ENCODE measurements around the gene LARP1.
"Not testable (repeated sequence)": the region's sequence is repeated elsewhere in the genome, so short reads cannot be mapped to it uniquely, and the experiment has no call there.

LARP1 gene

DNA sequence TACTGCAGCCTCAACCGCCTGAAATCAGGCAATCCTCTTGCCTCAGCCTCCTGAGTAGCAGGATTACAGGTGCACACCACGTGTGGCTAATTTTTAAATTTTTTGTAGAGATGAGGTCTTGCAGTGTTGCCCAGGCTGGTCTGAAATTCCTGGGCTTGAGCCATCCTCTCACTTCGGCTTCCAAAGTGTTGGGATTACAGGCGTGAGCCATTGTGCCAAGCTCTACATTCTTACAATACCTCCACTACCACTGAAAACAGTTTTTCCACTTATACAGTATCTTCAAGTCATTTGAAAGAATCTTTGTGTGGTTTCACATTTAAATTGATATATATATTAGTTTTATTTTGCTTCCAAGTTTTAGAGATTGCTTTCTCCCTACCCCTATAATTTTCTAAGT lies 42.6 kb downstream of the LARP1 start:
- no peak for DNase-seq

DNA sequence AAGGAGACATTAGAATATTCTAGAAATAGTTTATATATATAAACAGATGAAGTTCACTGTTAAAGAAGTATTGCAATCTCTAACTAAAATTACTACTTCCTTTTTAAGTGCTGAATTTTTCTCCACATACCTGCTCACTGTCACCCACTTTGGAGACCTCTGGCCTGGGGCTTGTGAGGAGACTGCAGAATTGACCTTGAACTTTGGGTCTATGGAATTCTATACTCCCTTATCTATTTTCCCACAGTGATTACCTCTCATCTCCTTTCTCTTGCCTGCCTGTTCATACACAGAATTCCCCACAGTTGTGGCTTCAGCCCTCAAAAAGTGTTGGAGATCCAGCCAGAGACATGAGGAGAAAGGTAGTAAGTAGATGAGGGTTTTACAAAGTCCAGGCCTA lies 45.4 kb downstream of the LARP1 start:
- no peak for DNase-seq

DNA sequence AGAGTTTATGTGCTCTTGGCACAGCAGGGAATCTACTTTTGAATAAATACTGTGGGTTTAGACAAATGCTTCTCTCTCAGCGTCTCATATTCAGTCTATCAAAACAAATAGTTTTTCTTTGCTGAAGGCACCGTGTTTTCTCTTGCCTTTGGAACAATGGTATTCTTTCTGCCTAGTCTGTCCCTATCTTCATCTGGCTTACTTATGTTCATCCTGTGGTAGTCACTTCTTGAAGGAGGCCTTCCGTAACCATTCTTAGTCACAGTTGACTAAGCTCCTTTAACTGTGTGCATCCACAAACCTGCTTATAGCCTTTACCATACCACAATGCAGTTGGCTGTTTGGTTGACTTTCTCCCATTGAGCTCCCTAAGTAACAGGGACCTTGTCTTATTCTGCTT lies 45.9 kb downstream of the LARP1 start:
- no peak for DNase-seq

DNA sequence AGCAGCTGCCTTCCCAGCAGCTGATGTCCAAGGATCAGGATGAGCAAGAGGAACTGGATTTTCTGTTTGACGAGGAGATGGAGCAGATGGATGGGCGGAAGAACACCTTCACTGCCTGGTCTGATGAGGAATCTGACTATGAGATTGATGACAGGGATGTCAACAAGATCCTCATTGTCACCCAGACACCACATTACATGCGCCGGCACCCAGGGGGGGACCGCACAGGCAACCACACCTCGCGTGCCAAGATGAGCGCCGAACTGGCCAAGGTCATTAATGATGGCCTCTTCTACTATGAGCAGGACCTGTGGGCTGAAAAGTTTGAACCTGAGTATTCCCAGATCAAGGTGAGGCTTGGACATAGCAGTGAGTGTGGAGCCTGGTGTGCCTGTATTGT lies 46.9 kb downstream of the LARP1 start:
- no peak for DNase-seq

DNA sequence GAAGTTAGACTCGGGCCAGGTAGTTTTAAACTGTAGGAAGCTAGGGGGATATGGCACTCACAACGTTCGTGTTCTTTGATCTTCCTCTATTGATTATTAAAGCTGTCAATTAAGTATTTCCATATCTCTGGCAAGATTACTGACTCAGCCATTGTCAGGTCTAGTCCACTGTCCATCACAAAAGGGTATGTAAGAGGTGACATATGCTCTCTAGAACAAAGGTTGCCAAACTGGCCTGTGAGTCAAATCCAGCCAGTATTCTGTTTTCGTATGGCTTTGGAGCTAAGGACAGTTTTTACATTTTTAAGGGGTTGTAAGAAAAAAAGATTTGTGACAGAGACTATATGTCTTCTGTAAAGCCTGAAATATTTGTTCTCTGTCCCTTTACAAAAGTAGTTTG lies 51.0 kb downstream of the LARP1 start:
- no peak for DNase-seq

DNA sequence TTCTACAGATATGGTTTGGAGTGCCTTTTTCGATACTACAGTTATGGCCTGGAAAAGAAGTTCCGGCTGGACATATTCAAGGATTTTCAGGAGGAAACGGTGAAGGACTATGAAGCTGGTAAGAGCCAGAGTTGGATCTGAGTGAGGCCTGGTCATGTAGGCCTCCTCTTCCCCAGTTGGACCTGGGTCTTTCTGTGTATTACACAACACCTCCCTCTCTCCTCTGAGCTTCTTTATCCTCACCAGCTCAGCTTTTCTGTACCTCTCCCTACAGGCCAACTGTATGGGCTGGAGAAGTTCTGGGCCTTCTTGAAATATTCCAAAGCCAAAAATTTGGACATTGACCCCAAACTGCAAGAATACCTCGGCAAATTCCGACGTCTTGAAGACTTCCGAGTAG lies 56.1 kb downstream of the LARP1 start:
- no peak for DNase-seq

DNA sequence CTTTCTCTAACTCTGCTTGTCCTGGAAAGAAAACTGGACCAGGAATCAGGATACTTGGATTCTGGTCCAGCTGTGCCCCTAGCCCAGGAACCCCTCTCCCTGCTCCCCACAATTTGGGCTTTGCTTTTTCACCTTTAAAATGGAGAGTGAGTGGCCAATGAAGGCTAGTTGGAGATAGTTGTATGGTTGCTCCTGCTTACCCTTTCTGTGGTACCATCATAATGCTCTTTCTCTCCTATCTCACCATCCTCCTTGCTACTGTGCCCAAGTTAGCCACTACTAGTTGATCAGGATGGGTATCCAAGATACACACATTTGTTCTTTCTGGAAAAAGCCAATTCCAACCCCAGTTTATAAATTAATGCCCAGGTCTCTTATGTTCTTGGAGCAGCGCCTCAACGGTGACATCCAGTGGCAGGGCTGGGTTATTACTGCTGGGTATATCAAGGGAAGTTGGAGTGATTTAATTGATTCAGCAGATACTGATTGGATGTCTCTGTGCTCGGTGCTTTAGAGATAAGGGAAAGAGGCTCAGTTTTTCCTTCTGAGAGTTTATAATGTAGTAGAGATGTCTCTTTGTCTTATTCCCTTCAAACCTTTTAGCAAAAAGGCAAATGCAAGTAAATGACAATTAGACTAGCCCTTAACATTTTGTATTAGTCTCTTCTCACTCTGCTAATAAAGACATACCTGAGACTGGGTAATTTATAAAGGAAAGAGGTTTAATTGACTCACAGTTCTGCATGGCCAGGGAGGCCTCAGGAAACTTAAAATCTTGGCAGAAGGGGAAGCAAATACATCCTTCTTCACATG lies 56.7 kb downstream of the LARP1 start:
- no peak for DNase-seq

DNA sequence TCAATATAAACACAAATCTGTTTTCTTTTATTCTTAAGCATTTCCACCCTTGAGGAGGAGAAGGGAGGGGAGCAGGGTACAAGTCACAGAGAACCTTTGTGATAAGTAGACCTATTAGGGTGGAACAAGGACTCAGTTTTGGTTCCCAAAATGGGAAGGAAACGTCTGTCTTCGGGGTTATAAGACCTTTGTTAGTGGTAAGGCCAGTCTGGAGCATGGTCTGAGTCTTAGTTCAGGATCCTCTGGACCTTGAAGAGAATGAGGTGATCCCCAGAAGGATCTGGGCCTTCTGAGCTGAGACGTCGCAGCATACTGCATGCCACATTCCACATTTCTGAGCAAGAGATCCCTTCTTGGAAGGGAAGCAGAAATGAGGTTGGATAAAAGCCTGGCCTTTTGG lies 58.0 kb downstream of the LARP1 start:
- no peak for DNase-seq

DNA sequence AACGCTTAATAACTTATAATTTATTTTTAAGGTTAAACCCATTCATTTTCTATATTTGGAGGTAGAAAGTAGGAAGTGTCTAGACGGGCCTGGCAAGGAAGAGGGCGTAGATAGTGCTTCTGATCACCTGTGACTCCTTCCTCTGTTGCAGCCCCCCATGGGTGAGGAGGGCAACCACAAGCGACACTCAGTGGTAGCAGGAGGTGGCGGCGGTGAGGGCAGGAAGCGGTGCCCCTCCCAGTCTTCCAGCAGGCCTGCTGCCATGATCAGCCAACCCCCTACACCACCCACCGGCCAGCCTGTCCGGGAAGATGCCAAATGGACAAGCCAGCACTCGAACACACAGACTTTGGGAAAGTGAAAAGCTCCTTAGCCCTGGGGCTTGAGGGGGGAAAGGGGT lies 58.6 kb downstream of the LARP1 start:
- DNase-seq = no peak

DNA sequence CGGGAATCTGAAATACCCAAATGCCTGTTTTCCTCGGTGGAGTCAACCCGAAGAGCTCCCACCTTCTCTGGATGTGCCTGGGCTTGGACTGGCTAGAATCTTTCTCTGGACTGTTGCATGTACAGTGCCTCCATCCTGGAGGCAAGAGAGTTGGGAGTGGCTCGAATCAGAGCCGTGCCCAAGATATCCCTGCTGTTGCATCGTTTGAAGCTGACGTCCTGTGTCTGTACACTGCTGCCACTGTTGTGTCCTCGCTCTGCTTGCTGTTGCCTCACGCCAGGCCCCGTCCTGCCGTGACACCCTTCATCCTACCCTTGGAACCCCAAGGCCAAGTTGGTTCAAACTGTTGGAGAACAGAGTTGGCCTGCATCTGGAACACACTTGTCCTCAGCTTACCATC lies 59.8 kb downstream of the LARP1 start:
- no peak for DNase-seq

DNA sequence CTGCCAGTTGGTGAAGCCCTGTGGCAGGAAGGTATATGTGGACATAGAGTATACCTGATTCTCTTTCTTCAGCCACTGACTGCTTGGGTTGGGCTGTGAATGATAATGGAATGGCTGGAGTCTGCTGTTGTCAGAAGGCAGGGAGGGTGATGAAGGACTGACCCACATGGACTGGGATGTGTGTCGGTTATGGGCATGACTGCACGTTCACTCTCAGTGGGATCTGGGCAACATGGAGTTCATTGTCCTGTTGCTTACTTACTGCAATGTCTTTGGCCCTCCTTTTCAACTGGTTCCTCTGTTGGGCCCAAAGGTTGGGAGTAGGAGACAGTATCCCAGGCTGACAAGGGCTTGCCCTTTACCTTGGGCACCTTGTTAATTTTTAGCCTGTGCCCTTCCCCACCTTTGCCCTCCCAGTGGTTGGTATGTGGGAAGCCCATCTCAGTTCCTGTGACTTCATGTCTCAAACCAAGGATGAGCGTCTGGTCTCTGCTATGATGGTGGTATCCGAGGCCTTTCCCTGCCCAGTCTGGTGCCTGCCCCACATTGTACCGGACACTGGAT lies 60.6 kb downstream of the LARP1 start:
- DNase-seq = no peak

DNA sequence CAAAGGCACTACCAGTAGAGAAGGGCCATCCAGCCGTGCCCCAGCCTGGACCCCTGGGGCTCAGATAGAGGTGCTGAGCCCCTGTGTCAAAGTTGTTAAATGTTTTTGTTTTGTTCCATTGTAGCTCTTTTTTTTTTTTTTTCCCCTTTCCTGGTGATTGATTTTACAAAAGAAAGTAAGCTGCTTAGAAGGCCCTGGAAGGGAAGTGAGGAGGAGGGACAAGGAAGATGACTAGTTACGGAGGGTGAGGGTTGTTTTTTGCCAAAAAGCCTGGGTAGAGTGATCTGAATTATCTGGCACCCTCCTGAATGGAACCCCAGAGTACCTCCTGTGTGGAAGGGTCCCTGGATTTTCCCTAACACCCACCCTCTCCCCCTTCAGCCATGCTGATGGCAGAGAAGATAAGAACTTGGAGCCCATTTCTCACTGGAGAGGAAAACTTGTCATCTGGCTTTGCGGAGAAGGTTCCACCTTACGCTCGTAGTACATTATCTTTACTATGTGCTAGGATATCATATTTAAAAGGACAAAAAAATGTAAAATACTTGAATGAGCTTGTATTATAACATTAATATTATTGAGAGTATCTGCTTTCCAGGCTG lies 61.8 kb downstream of the LARP1 start:
- no peak for DNase-seq

DNA sequence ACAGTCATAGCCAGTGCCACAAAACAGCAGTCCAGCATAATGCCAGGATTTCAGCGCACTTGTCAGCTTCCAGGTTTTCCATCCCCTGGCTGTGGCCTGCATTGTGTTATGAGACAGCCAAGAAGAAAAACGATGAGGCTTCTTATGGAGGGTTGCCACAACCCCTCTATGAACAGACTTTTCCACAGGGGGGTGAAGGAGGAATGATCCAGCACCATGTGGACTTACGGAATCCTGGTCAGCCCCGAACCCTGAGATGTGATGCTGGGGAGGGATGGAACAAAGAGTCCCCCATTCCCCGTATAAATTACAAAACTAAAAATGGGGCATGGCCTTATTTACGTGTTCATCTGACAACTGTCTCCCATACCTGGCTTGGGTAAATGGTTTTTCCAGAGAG lies 62.6 kb downstream of the LARP1 start:
- no peak for DNase-seq

DNA sequence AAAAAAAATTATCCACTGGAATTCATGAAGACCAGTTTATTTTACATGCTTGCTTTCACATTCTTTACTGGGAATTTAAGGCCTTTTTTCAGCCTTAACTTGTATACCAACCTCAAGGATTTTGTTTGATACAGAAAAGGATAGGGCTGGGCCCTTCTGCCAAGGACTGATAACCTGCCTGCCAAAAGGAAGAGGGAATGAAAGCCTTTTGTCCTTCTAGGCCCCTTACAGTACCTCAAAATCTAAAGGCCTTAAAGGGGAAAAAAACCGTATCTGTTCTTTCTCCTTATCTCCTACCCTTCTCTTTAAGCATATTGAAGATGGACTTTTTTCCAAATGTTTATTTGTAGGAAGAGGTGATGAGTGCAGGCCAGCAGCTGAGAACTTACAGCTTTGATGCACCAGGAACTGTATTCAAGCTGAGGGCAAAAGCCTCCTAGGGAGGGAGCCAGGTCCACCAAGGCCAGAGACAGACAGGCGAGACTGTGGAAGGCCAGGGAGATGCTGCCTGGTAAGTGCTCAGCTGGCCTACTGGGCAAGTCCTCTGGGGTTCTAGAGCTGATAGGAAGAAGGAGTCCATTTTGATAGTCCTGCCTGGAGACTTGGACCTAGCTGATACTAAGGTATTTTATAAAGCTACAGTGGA lies 63.4 kb downstream of the LARP1 start:
- DNase-seq = no peak

DNA sequence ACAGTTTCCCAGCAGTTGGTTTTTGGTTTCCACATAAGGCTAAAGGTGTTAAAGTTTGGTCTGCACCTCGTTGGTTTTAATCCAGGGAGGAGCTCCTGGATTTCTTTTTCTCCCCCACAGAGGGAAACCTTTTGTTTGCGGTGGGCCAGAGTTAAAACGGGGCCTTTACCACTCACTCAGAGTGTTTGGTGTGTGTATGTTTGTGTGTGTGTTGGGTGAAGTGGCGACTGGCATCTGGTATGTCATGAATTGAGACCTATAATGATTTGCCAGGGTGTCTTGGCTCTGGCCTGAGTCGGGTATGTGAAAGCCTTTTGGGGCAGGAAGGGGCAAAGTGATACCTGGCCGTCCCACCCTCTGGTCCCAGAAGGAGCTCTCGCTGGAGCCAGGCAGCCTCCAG lies 64.4 kb downstream of the LARP1 start:
- DNase-seq = no peak

DNA sequence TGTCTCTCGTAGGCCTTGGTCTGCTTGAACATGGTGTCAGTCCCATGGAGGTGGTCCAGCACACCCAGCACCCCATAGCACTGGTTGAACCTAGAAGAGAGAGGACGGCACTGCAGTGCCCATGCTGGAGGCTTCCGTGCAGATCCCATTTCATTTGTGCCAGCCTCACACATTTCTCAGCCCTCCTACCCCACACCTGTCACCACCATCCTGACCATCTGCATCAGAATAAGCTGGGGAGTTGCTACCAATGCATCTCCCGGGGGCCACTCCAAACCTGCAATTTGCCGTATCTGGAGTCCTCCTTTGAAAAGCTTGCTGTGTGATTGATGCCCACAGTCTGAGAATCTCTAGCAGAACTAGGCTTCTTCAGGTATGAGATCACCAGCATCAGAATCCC lies 65.2 kb downstream of the LARP1 start:
- DNase-seq = no peak

DNA sequence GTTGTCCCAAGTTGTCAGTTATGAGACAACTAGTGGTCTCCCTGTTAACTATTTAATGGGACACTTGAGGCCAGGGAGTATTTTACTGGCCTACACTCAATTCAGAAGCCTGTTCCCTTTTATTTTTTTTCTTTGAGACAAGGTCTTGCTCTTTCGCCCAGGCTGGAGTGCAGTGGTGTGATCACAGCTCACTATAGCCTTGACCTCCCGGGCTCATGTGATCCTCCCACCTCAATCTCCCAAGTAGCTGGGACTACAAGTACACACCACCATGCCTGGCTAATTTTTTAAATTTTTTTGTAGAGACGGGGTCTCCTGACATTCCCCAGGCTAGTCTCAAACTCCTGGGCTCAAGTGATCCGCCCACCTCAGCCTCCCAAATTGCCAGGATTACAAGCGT lies 67.7 kb downstream of the LARP1 start:
- not testable (repeated sequence) for DNase-seq

DNA sequence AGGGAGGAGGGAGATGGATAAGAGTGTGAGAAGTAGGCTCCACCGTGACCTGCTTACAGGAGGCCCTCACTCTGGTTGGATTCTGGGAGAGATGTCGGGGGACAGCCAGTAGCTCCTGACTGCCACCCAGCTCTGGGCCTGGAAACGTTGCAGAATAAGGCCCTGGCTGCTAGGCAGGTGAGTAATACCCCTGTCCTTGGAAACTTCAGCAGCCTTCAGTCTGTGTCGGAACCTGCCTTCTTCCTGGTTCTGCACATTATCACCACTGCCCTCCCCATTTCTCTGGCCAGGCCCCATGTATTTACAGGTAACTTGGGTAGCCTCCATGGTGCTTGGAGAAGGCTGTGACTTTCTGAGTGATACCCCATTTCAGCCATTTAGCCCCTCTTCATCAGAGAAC lies 68.4 kb downstream of the LARP1 start:
- DNase-seq = no peak

DNA sequence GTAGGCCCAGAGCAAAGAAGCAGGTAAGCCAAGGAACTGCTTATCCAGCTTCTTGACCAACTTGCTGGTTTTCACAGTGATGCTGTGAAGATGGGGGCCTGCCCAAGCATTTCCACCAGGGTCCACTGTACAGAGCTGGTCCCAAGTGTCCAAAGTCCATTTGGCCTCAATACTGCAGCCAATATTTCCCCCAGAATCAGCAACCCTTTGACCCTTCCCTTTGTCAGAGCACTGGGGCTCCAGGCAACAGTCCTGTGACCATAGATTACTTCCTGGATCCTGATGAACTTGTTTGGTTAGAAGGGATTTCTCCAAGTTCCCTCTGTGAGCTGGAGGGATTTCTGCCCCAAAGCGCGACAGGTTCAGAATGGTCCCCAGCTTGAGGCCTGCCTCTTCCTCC lies 68.9 kb downstream of the LARP1 start:
- no peak for DNase-seq

DNA sequence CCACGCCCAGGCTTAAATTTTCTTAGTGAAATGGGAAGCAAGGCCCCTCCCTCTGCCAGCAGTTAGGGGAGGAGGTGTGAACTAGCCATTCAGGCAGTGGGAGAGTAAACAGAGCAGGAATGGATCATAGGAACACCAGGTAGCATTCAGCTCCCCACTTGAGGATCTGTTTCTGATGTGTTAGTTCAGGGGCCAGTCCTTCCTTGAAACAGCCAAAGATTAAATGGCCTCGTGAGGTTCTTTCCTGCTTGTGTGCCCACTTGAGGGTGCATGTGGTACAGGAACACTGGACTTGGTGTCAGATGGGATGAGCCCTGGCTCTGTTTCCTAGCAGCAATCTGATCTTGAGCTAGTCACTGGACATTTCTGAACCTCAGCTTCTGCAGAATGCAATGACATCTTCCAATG lies 74.0 kb downstream of the LARP1 start:
- no peak for DNase-seq

DNA sequence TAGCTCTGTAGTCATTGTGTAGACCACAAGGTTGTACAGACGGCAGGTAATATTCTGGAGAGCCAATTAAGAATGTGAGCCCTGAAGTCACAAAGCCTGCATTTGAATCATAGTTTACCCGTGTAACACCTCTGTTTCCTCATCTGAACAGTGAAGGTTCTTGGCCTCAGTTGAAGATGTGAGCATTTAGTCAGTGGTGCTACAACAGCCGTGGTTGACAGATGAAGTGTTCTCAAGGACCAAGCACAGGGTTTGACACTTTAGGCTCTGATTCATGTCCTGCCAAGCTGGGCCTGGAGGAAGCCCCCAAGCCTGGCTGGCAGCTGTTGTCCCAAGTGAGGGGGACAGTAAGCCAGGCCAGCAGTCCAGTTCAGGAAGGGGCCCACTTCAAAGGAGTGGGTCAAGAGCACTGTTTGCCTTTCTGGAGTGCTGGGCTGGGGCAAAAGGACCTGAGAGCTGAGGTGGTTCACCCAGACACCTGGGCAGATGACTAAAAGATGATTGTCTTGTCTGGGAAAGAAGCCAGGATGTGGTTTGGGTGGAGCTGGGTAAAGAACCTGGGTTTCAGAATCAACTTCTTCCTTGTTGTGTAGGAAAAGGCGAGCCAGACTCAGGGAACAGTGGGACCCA lies 74.5 kb downstream of the LARP1 start:
- no peak for DNase-seq

DNA sequence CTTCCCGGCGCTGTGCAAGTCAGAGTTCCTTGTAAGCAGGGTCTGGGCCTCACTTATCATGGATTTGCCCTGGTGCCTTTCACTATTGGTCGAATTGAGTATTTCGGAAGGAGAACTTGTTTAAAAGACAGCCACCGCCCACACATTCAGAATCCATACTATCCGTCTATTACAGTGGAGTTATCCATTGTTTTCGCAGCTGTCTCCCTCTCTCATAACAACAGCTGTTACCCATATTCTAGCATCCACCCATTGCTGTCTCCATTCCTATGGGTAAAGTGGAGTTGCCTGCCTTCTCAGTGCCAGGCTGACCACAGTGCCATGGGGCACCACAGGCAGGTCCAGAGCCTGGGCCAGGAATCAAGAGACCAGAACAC lies 75.0 kb downstream of the LARP1 start:
- DNase-seq = no peak

DNA sequence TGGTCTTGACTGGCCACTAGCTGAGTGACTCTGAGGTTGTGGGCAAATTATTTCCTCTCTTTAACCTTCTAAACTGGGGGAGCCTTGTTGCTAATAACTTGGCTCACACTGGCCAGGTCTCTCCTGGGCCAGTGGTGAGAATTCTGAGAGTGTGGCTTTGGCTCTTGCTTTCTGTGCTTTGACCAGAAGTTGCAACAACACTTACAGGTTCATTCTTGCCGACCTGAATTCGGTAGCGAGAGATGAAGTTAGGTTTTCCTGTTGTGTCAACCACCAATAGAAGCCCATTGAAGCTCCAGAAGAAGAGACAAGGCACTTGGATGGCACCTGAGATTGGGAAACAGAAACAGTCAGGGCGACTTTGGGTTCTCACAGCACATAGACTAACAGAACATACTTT lies 75.4 kb downstream of the LARP1 start:
- DNase-seq = no peak

DNA sequence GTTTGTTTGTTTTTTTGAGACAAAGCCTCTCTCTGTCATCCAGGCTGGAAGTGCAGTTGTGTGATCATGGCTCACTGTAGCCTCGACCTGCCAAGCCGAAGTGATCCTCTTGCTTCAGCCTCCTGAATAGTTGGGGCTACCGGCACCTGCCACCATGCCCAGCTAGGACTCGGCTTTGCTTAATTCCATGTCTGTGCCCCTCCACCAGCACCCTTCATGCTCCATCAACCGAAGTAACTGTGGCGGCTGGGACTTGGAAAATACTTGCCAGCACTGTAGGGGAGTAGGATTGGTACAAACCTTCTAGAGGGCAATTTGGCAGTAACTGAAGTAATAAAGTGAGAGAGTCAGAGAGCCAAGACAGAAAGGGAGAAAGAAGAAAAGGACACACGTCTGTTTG lies 76.3 kb downstream of the LARP1 start:
- no peak for DNase-seq
